ENCODE results near the gene VTCN1.
"Not testable (repeated sequence)": the region's sequence is repeated elsewhere in the genome, so short reads cannot be mapped to it uniquely, and the experiment has no call there.

Gene VTCN1

GRCh38 chr1:117128323-117129079, 82.2 kb downstream of the VTCN1 start:
- FAIRE-seq, result no peak
- DNase-seq (ENCODE audit: insufficient read length, low spot score), result peak; percentile 17

GRCh38 chr1:117127795-117128194, 82.9 kb downstream of the VTCN1 start:
- FAIRE-seq (no peak), DNase-seq (ENCODE audit: insufficient read length, low spot score) (no peak)

- FAIRE-seq, result no peak
- DNase-seq (ENCODE audit: insufficient read length, low spot score), result no peak
Measured at GRCh38 chr1:117124661-117125060, 86.1 kb downstream of the VTCN1 start.

GRCh38 chr1:117123274-117123673, 87.5 kb downstream of the VTCN1 start:
- no peak for FAIRE-seq
- DNase-seq (ENCODE audit: insufficient read length, low spot score), result no peak

GRCh38 chr1:117122330-117123025, 88.2 kb downstream of the VTCN1 start:
- no peak for DNase-seq (ENCODE audit: insufficient read length, low spot score)
- no peak for FAIRE-seq

- peak; percentile 82 for DNase-seq (ENCODE audit: insufficient read length, low spot score)
- no peak for FAIRE-seq
Measured at GRCh38 chr1:117121589-117122329, 89.0 kb downstream of the VTCN1 start, which contains the start of gene TRIM45. TSS of gene TRIM45 (minus strand) at chr1:117121749. CDS start at chr1:117121201, 548 bp downstream.

GRCh38 chr1:117120774-117121588, 89.7 kb downstream of the VTCN1 start:
- DNase-seq (ENCODE audit: insufficient read length, low spot score) (peak; percentile 31), FAIRE-seq (no peak)

GRCh38 chr1:117119144-117119543, 91.6 kb downstream of the VTCN1 start:
- not testable (repeated sequence) for DNase-seq (ENCODE audit: insufficient read length, low spot score); FAIRE-seq

- FAIRE-seq (no peak), DNase-seq (ENCODE audit: insufficient read length, low spot score) (no peak)
Measured at GRCh38 chr1:117118137-117118536, 92.6 kb downstream of the VTCN1 start.

- DNase-seq (ENCODE audit: insufficient read length, low spot score) (no peak), FAIRE-seq (no peak)
Measured at GRCh38 chr1:117117697-117118096, 93.0 kb downstream of the VTCN1 start.

- FAIRE-seq (no peak), DNase-seq (ENCODE audit: insufficient read length, low spot score) (no peak)
Measured at GRCh38 chr1:117116784-117117130, 94.0 kb downstream of the VTCN1 start.

- no peak for FAIRE-seq
- DNase-seq (ENCODE audit: insufficient read length, low spot score), result no peak
Measured at GRCh38 chr1:117116090-117116783, 94.5 kb downstream of the VTCN1 start.

GRCh38 chr1:117114877-117115276, 95.8 kb downstream of the VTCN1 start:
- DNase-seq (ENCODE audit: insufficient read length, low spot score) (no peak), FAIRE-seq (no peak)

GRCh38 chr1:117113199-117113598, 97.5 kb downstream of the VTCN1 start:
- no peak for DNase-seq (ENCODE audit: insufficient read length, low spot score)
- no peak for FAIRE-seq

GRCh38 chr1:117112047-117112717, 98.5 kb downstream of the VTCN1 start:
- no peak for DNase-seq (ENCODE audit: insufficient read length, low spot score)
- FAIRE-seq, result no peak

- FAIRE-seq (no peak), DNase-seq (ENCODE audit: insufficient read length, low spot score) (no peak)
Measured at GRCh38 chr1:117110774-117111173, 100.0 kb downstream of the VTCN1 start.

- FAIRE-seq, result no peak
- DNase-seq (ENCODE audit: insufficient read length, low spot score), result no peak
Measured at GRCh38 chr1:117107364-117107763, 103.4 kb downstream of the VTCN1 start.

GRCh38 chr1:117106478-117106877, 104.2 kb downstream of the VTCN1 start:
- FAIRE-seq (no peak), DNase-seq (ENCODE audit: insufficient read length, low spot score) (no peak)

GRCh38 chr1:117105722-117106121, 105.0 kb downstream of the VTCN1 start:
- DNase-seq (ENCODE audit: insufficient read length, low spot score) (no peak), FAIRE-seq (no peak)
